Tibial nerve (tissue), 4 donors: ENCODE data around the gene CACTIN. TPM values are rescaled to one million over a fixed set of nuclear protein-coding genes. Genes with fewer than 3 reads are reported as not detected.

Experiments
- DNase-seq, 2 donors: peaks; one replicate each; pipeline ENCODE4 v3.0.0-alpha.2; 2019; ENCODE audit warnings: low spot score in 2 of 2
- H3K27ac ChIP-seq, 4 donors: fragments of 200-600 bp; sonication (generic) in 3 of 4; one replicate each; pipeline ENCODE4 v1.5.1; 2017 to 2019; ENCODE audit warnings: mild to moderate bottlenecking in 1 of 4
- H3K27me3 ChIP-seq, 2 donors: fragments of 200-600 bp; sonication (generic) in 1 of 2; one replicate each; pipeline versions ENCODE4 v1.5.1 to v1.6.0; 2017 to 2019
- H3K36me3 ChIP-seq, 3 donors: fragments of 200-600 bp; sonication (generic); one replicate each; pipeline ENCODE4 v1.5.1; 2018 to 2019
- H3K4me1 ChIP-seq, 4 donors: fragments of 200-600 bp; sonication (generic) in 3 of 4; one replicate each; pipeline ENCODE4 v1.5.1; 2017 to 2019
- H3K4me3 ChIP-seq, 4 donors: fragments of 200-600 bp; sonication (generic) in 3 of 4; one replicate each; pipeline ENCODE4 v1.5.1; 2017 to 2019; ENCODE audit warnings: mild to moderate bottlenecking in 1 of 4, moderate library complexity in 1 of 4
- H3K9me3 ChIP-seq, 4 donors: fragments of 200-600 bp; sonication (generic) in 3 of 4; one replicate each; pipeline ENCODE4 v1.5.1; 2017 to 2019
- CTCF ChIP-seq, 5 experiments: fragments of 200-600 bp in 3 of 5; fragments of 450-650 bp in 2 of 5; sonication (generic) in 3 of 5; IDR thresholded peaks; one replicate each; pipeline ENCODE4 v1.5.1; 2016 to 2019; ENCODE audit warnings: antibody characterized with exemption in 5 of 5, mild to moderate bottlenecking in 3 of 5, moderate library complexity in 2 of 5
- EP300 ChIP-seq, 2 donors: sonication (generic); formaldehyde crosslinking; IDR thresholded peaks; one replicate each; pipeline ENCODE4 v1.6.1; 2017; ENCODE audit warnings: antibody characterized with exemption in 2 of 2, mild to moderate bottlenecking in 1 of 2
- POLR2A ChIP-seq, 2 donors: fragments of 450-650 bp; IDR thresholded peaks; one replicate each; pipeline ENCODE4 v1.6.1; 2017; ENCODE audit warnings: antibody characterized with exemption in 2 of 2, mild to moderate bottlenecking in 2 of 2, moderate library complexity in 2 of 2
- WGBS, 2 donors: methylation state at CpG; one replicate each; pipeline ENCODE4 v1.1.5; 2018; 5-methylcytosine and 5-hydroxymethylcytosine counted together
- total RNA-seq, 4 donors: library from RNA; depleted of rRNA; stranded (reverse); fragments of >200 nt; gene quantifications; one replicate each; pipeline ENCODE4 v1.1.0, GENCODE V29; 2016

CACTIN gene
- total RNA-seq, 4 donors from 2014 or later, result 22.9 to 59.1 (median 42.7) TPM

GRCh38 chr19:3660493-3661219, 34.1 kb upstream of the CACTIN start:
- no peak for DNase-seq
- Histone ChIP-seq H3K4me3 (no peak overlapping the region), H3K27me3 (no peaks in the 10 kb centered on the region), H3K36me3 (peaks cover 0 to 97% (median 20%) of the 10 kb centered on the region in 3 donors), H3K27ac (no peak overlapping the region), H3K4me1 (peaks cover 0 to 3% (median 0%) of the 10 kb centered on the region in 4 donors), H3K9me3 (no peaks in the 10 kb centered on the region)
- WGBS, 2 donors, result 83 to 85% methylated on average over 23 of the region's 23 CpGs
- no peak for TF ChIP-seq POLR2A (IDR thresholded peaks at IDR 0.05)
- TF ChIP-seq EP300 (IDR thresholded peaks at IDR 0.05), result no peak
- TF ChIP-seq CTCF (IDR thresholded peaks at IDR 0.05), result no peak

GRCh38 chr19:3659746-3660112, 33.1 kb upstream of the CACTIN start:
- TF ChIP-seq EP300 (IDR thresholded peaks at IDR 0.05), result no peak
- WGBS, 2 donors, result 92% methylated on average over 19 to 22 of the region's 22 CpGs
- Histone ChIP-seq H3K4me1 (no peaks in the 10 kb centered on the region), H3K36me3 (peaks cover 0 to 98% (median 20%) of the 10 kb centered on the region in 3 donors), H3K27me3 (no peaks in the 10 kb centered on the region), H3K4me3 (no peak overlapping the region), H3K27ac (no peak overlapping the region), H3K9me3 (no peaks in the 10 kb centered on the region)
- no peak for DNase-seq

GRCh38 chr19:3658870-3659745, 32.5 kb upstream of the CACTIN start:
- WGBS, 2 donors, result 88 to 89% methylated on average over 30 to 34 of the region's 37 CpGs
- H3K36me3 ChIP-seq, result peaks cover 0 to 95% (median 19%) of the 10 kb centered on the region in 3 donors

GRCh38 chr19:3658004-3658869, 31.6 kb upstream of the CACTIN start:
- H3K9me3 ChIP-seq, result no peaks in the 10 kb centered on the region
- no peak for TF ChIP-seq POLR2A (IDR thresholded peaks at IDR 0.05)
- no peak for TF ChIP-seq EP300 (IDR thresholded peaks at IDR 0.05)
- no peak for TF ChIP-seq CTCF (IDR thresholded peaks at IDR 0.05)
- WGBS, 2 donors, result 79 to 91% methylated on average over 22 to 35 of the region's 39 CpGs
- H3K4me3 ChIP-seq, result no peak overlapping the region
- no peaks in the 10 kb centered on the region for H3K4me1 ChIP-seq
- peaks cover 0 to 95% (median 17%) of the 10 kb centered on the region in 3 donors for H3K36me3 ChIP-seq
- DNase-seq, result no peak
- no peak overlapping the region for H3K27ac ChIP-seq
- H3K27me3 ChIP-seq, result no peaks in the 10 kb centered on the region

More at GRCh38 chr19:3658870-3659745, 32.5 kb upstream of the CACTIN start:
- H3K4me3 ChIP-seq, result no peak overlapping the region
- DNase-seq, result no peak
- H3K27ac ChIP-seq, result no peak overlapping the region
- no peaks in the 10 kb centered on the region for H3K27me3 ChIP-seq
- no peaks in the 10 kb centered on the region for H3K4me1 ChIP-seq
- no peaks in the 10 kb centered on the region for H3K9me3 ChIP-seq
- no peak for TF ChIP-seq EP300 (IDR thresholded peaks at IDR 0.05)
- TF ChIP-seq POLR2A (IDR thresholded peaks at IDR 0.05), result no peak
- TF ChIP-seq CTCF (IDR thresholded peaks at IDR 0.05), result no peak

- peaks cover 0 to 95% (median 23%) of the 10 kb centered on the region in 3 donors for H3K36me3 ChIP-seq
- 96 to 99% methylated on average over 13 to 16 of the region's 16 CpGs for WGBS, 2 donors
Measured at GRCh38 chr19:3657395-3657769, 30.8 kb upstream of the CACTIN start.

More at GRCh38 chr19:3657395-3657769, 30.8 kb upstream of the CACTIN start:
- no peaks in the 10 kb centered on the region for H3K9me3 ChIP-seq
- no peaks in the 10 kb centered on the region for H3K4me1 ChIP-seq
- H3K4me3 ChIP-seq, result no peak overlapping the region
- H3K27me3 ChIP-seq, result no peaks in the 10 kb centered on the region
- TF ChIP-seq CTCF (IDR thresholded peaks at IDR 0.05) (no peak), POLR2A (IDR thresholded peaks at IDR 0.05) (no peak)
- no peak overlapping the region for H3K27ac ChIP-seq
- DNase-seq, result no peak
